Measurements from ENCODE around the gene TMC3. TPM values are rescaled to one million over a fixed set of nuclear protein-coding genes. Genes with fewer than 3 reads are reported as not detected.
"Not testable (repeated sequence)": the region's sequence is repeated elsewhere in the genome, so short reads cannot be mapped to it uniquely, and the experiment has no call there.

Gene TMC3
- total RNA-seq, 1 experiment from 2014 or later: not detected

- no peak for DNase-seq (ENCODE audit: low spot score)
Observed at GRCh38 chr15:81346611-81347010, 27.4 kb downstream of the TMC3 start.

DNA sequence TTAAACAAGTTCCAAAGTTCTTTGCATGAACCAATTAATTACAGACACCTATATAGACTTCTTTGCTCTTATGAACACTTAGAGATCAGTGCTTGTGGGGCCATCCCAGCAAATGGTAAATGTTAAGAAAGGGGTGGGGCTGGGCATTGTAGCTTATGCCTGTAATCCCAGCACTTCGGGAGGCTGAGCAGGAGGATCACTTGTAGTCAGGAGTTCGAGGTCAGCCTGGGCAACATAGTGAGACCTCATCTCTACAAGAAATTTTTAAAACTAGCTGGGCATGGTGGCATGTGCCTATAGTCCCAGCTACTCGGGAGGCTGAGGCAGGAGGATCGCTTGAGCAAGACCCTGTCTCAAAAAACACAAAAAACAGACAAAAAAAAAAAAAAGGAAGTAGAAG lies 30.6 kb downstream of the TMC3 start:
- no peak for DNase-seq (ENCODE audit: low spot score)

- DNase-seq (ENCODE audit: low spot score): no peak
Observed at GRCh38 chr15:81341351-81341750, 32.7 kb downstream of the TMC3 start.

GRCh38 chr15:81339851-81340250 lies 34.2 kb downstream of the TMC3 start:
- no peak for DNase-seq (ENCODE audit: low spot score)

DNA sequence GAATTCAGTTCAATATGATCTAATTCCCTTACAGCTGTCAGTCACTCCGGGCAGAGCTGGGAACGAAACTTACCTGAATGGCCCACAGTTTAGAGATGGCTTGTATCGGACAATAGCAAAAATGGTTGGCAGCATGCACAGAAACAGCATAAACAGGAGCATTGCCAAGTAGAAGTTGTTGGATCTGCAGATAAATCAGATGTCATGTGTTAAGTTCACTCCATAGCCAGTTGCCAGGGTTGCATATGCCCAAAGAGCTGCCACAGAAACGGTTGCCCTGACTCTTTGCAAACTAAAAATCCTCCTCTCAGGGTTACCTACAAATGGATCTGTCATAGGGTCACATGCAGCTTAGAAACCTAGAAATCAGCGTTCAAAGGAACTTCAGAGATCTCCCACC lies 34.7 kb downstream of the TMC3 start:
- no peak for DNase-seq (ENCODE audit: low spot score)

GRCh38 chr15:81338170-81339007 lies 35.6 kb downstream of the TMC3 start:
- DNase-seq (ENCODE audit: low spot score): no peak

- DNase-seq (ENCODE audit: low spot score): no peak
Observed at GRCh38 chr15:81337713-81338157, 36.3 kb downstream of the TMC3 start.

DNA sequence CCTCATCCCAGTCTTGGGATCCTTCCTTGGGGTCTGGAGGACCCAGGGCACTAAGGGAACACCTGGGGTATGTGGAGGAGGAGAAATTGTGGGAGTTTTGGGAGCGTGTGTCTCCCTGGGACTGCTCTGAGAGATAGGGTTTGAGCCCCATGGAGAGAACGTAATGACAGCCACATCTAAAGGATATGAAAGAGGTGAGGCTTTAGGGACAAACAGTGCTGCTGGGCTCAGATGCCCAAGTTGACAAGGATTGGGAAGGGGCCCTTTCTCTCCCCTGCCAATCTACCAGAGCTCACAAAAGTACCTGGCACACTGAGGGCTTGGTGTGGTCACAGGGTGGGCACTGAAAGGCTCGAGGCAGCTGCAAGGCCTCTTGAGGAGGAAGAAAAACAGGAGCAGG lies 36.8 kb downstream of the TMC3 start:
- DNase-seq (ENCODE audit: low spot score): no peak

DNA sequence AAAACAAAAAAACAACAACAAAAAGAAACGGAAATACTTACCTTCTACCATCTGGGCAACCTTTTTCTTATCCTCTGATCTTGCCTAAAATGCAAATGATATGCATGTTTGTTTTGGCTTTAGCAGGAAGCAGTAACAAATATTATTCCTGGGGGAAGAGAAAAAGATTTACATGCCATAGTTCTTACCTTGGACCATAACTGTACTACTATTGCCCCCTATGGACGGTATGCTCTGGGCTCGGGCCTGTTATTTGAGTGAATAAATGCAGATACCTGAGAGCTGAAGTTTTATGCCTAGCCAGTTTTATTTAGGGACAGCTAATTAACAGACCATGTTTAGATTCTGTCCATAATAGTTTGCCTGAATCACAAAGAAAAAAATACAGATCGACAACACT lies 37.4 kb downstream of the TMC3 start:
- DNase-seq (ENCODE audit: low spot score): peak; percentile 17

DNA sequence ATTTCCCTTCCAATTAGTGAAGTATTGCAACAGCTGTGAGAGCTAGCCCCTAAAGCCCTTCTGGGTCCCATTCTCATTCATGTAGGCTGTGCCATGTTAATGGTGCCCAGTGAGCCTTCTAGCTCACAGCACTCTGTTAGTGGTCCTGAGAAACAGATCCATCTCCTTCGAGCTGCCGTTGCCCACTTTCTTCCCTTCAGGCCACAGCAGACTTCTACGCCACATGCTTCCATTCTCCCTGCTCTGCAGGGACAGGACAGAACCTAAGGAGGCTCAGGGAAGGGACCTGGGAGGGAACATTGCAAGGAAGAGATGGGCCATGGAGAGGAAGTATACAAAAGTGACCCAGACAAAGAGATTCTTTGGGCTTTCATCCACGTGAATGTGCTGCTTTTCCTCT lies 38.4 kb downstream of the TMC3 start:
- DNase-seq (ENCODE audit: low spot score): no peak

GRCh38 chr15:81334768-81335435 lies 39.1 kb downstream of the TMC3 start:
- no peak for DNase-seq (ENCODE audit: low spot score)

GRCh38 chr15:81333363-81333762 lies 40.6 kb downstream of the TMC3 start:
- no peak for DNase-seq (ENCODE audit: low spot score)

DNA sequence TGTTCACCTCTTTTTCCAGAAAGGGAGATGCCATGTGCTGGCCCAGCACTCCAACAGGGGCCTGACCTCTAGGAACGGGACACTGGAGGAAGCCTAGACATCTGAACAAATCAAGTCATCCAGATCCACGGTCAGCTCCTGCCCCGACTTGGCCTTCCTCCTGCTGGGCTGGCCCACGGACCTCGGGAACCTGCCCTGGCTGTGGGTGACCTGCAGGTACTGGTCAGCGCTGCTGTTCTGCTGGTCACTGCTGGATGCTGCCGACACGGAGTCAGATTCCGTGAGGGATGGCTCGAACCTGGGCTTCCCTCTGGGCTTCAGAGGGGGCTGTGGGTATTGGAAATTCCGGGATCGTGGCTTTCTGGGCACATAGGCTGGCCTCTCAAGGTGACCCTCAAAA lies 41.7 kb downstream of the TMC3 start:
- no peak for DNase-seq (ENCODE audit: low spot score)

DNA sequence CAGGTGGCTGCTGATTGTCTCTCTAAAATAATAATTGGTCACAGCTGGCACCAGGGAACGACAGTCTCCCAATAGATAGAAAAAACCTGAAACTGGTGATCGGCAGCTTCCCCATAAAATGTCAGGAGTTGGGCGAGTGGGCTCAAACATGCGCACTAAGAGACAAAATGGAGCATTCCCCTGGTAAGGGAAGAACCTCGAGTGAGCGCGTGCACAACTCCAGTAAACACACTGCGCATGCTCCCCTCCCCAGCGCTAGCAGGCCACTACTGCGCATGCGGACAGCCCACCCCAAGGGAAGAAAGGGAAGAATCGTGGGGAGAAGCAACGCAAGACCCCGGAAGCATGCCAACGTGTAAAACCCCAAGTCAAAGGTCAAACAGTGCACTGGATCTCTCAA lies 42.4 kb downstream of the TMC3 start:
- DNase-seq (ENCODE audit: low spot score): no peak

GRCh38 chr15:81331141-81331540 lies 42.9 kb downstream of the TMC3 start:
- not testable (repeated sequence) for DNase-seq (ENCODE audit: low spot score)

- DNase-seq (ENCODE audit: low spot score): no peak
Observed at GRCh38 chr15:81330366-81331090, 43.5 kb downstream of the TMC3 start.

DNA sequence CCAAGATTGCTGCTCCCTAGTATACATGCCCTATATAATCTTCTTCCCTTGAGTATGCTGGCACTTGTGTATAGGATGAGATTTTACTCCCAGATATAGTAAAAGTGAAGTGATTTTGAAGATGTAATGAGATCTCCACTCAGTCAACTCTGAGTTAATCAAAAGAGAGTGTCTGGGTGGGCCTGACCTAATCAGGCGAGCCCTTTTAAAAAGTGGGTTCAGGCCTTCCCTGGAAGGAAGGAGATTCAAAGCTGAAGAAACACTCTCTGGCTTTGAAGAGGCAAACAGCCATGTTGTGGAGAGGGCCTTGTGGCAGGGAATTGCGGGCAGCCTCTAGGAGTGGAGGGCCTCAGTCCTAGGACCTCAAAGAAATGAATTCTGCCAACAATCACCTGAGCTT lies 44.6 kb downstream of the TMC3 start:
- no peak for DNase-seq (ENCODE audit: low spot score)

- DNase-seq (ENCODE audit: low spot score): no peak
Observed at GRCh38 chr15:81327516-81327915, 46.5 kb downstream of the TMC3 start.

DNA sequence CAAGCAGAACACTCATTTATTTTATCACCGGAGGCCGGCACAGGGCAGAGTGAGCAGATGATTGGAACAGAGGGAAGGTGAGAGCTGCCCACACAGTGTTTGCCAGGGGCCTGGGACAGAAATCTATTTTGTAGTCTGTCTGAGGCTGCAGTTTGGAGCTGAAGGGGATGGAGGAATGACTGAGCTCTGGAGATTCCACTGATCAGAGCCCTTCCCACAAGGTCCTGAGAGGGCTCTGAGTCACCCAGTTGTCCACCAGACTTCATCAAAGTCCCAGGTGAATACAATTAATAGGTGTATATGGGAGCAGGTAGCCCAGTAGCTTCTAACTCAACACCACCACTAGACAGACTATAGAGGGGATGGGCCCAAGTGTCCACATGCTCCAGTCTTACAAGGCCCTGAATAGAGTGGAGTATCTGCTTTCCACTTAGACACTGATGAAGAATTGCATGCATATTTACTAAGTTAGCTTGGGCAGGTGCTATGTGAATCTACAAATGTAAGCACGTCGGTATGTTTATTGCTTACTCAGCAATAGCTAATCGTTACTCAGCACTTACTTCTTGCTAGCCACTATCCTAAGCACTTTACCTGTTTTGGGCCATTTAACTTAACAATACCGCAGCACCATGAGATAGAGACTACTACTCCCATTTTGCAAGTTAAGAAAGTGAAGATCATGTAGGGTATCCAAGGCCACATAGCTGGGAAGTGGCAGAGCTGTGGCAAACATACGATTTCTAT lies 47.4 kb downstream of the TMC3 start:
- no peak for DNase-seq (ENCODE audit: low spot score)

DNA sequence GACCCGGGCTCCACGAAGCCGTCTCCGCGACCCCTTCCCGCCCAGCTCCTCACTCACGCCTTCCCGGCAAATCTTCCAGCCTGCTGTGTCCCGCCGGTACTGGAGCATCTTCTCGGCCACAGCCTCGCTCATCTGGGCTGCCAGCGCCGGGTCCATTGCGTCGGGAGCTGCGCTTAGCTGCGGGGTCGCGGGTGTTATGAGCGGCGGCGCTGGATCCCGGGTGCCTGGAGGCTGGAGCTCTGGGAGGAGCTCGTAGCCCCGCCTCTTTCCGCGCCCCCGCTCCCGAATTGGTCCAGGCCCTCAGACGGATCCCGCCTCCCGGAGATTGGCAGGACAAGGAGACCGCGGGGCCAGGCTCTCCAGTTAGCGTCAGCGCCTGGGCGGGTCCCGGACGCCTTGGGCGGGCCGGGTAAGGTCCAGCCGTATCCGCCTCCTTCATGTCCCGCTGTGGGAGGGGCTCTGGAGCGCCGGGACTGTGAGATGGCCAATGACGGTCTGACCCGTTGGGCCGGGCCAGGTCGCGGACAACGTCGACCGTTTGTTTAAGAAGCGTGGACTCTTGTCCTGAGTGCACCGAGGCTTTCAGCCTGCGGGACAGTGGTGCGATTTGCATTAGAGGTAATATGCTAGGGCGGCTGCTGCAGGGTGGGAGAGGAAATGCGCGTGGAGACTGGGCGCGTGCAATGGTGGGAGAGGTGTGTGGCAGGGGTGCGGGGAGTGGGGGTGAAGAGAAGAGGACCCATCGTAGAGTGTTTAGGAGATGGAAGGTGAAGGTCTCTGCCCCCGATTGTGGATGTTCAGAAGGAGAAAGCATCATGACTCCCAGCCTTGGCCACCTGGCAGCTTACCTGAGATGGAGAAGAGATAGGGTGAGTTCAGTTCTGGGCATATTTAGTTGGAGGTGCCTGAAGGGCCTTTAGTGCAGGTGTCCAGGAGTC lies 49.8 kb downstream of the TMC3 start, which contains the start of gene STARD5:
Gene STARD5, minus strand, starts transcription at position 198 of the 938 bp plus-strand sequence. Its CDS starts 42 bp downstream, at position 156.
- peak; percentile 98 for DNase-seq (ENCODE audit: low spot score)
